Karpas-422 (cell line): ENCODE data around the gene CXCR5. TPM values are rescaled to one million over a fixed set of nuclear protein-coding genes. Genes with fewer than 3 reads are reported as not detected.
A peak's percentile ranks its signal among the peaks of the same experiment; 100 is the strongest.

Experiments used
- DNase-seq: peaks from one replicate; pipeline ENCODE4 v3.0.0-alpha.2; 2015
- H2AFZ ChIP-seq: fragments of 200-600 bp; sonication (generic); 2 replicates; pipeline ENCODE4 v1.6.1; 2014; ENCODE audit warnings: antibody characterized with exemption, low read length, mixed read lengths
- H3K27ac ChIP-seq: fragments of 200-600 bp; sonication (generic); 2 replicates; pipeline ENCODE4 v1.5.1; 2014; ENCODE audit warnings: mild to moderate bottlenecking, low read length, moderate library complexity
- H3K27me3 ChIP-seq: fragments of 200-600 bp; sonication (generic); 2 replicates; pipeline ENCODE4 v1.6.1; 2014; ENCODE audit warnings: low read length, mixed read lengths
- H3K36me3 ChIP-seq: fragments of 200-600 bp; sonication (generic); 2 replicates; pipeline ENCODE4 v1.6.1; 2014; ENCODE audit warnings: low read length, mixed read lengths; ENCODE audit not compliant: insufficient read depth
- H3K4me1 ChIP-seq: fragments of 200-600 bp; sonication (generic); 2 replicates; pipeline ENCODE4 v1.6.1; 2014; ENCODE audit warnings: mild to moderate bottlenecking, low read length, mixed read lengths
- H3K4me2 ChIP-seq: fragments of 200-600 bp; sonication (generic); 2 replicates; pipeline ENCODE4 v1.6.1; 2014; ENCODE audit warnings: low read length, low read depth, mild to moderate bottlenecking; ENCODE audit not compliant: poor library complexity, severe bottlenecking
- H3K4me3 ChIP-seq: fragments of 200-600 bp; sonication (generic); 2 replicates; pipeline ENCODE4 v1.5.1; 2014; ENCODE audit warnings: mild to moderate bottlenecking, antibody characterized with exemption, low read length, mixed read lengths
- H3K79me2 ChIP-seq: fragments of 200-600 bp; sonication (generic); 2 replicates; pipeline ENCODE4 v1.6.1; 2014; ENCODE audit warnings: mild to moderate bottlenecking, low read length, mixed read lengths
- H3K9ac ChIP-seq: fragments of 200-600 bp; sonication (generic); 2 replicates; pipeline ENCODE4 v1.6.0; 2014; ENCODE audit warnings: low read length
- H3K9me2 ChIP-seq: fragments of 200-600 bp; sonication (generic), shearing (Covaris generic); replicated peaks from 2 replicates; pipeline ENCODE4 v1.6.0; 2014; ENCODE audit warnings: mild to moderate bottlenecking, low read length, moderate library complexity; ENCODE audit not compliant: insufficient read depth
- H3K9me3 ChIP-seq: fragments of 300-700, 200-600 bp; sonication (generic); 2 replicates; pipeline ENCODE4 v1.6.1; 2014; ENCODE audit warnings: low read length, mixed read lengths
- H4K20me1 ChIP-seq: fragments of 200-600 bp; sonication (generic); 2 replicates; pipeline ENCODE4 v1.6.1; 2014; ENCODE audit warnings: mild to moderate bottlenecking, antibody characterized with exemption, low read length, low read depth; ENCODE audit not compliant: insufficient read depth
- small RNA-seq: library from RNA; depleted of rRNA; stranded (forward); fragments of <200 nt; gene quantifications from one replicate; pipeline ENCODE3, GENCODE V24; 2014
- total RNA-seq: library from RNA; depleted of rRNA; stranded (reverse); fragments of >200 nt; shearing (Covaris generic); gene quantifications from 2 replicates; pipeline ENCODE4 v1.2.3, GENCODE V29; 2014; ENCODE audit warnings: low replicate concordance; rRNA removed

Gene CXCR5
- total RNA-seq, 1 experiment from 2014 or later, result 0.71 TPM

DNA sequence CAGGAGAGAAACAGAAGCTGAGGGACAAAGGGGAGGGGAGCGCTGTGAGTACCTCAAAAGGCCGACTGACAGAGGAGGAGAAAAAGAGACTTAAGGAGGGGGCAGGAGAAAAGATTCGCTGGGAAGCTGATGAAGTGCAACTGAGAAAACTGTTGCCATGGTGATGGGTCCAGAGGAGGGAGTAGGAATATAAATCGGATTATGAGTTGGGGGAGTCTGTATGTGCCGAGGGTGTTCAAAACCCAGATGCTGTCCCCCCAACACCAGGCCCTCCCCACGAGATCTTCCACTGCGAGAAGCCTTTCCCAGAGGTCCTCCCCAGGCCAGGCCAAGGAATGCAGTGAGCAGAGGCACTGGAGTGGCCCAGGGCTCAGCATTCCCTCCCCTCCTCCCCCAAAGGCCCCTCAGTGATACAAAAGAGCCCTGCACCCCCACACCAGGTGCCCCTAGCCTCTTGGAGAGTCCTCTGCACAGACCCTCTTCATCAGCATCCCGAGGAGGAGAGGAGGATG, 55.8 kb downstream of the CXCR5 start:
- Histone ChIP-seq H3K9me3 (no peaks in the 10 kb centered on the region), H3K4me1 (peaks cover 9% of the 10 kb centered on the region), H3K27ac (no peak overlapping the region), H3K9me2 (no peaks in the 10 kb centered on the region), H2AFZ (no peak overlapping the region), H3K79me2 (no peaks in the 10 kb centered on the region), H3K36me3 (no peaks in the 10 kb centered on the region), H3K9ac (no peak overlapping the region), H3K4me3 (no peak overlapping the region), H4K20me1 (no peaks in the 10 kb centered on the region), H3K27me3 (no peaks in the 10 kb centered on the region), H3K4me2 (no peak overlapping the region)
- no peak for DNase-seq

DNA sequence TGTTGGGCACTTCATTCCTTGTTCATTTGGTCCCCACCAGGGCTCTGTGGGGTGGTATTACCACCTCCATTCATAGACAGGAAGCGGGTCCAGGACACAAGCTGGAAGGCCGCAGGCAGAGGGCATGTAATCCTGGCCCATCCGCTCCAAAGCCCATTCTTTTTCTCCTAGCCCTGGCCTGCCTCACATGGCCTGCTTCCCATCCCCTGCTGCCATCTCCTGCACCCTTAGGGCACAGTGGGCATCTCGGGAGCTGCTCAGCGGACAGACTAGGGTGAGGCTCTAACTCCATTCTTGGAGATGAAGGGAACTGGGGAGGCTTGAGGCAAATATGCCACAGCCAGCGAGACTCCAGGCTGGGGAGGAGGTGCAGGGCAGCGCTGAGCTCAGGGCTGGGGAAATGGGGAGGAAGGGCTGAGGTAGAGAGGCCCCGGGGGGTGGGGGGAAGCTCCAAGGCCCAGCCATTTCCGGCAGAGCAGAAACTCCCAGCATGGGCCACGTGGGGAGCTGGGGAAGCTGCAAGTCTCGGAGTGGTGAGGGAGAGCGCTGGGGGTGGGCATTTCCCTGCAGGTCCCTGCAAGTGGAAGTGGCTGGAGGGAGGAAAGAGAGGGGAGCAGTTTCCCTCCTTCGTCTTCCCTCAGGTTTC, 56.4 kb downstream of the CXCR5 start:
- Histone ChIP-seq H3K4me2 (no peak overlapping the region), H3K9me2 (no peaks in the 10 kb centered on the region), H3K9ac (no peak overlapping the region; the same call in 1 of the 2 replicates), H3K79me2 (no peaks in the 10 kb centered on the region), H3K27ac (no peak overlapping the region), H3K9me3 (no peaks in the 10 kb centered on the region), H3K4me3 (no peak overlapping the region), H4K20me1 (no peaks in the 10 kb centered on the region), H3K4me1 (peaks cover 9% of the 10 kb centered on the region), H3K36me3 (no peaks in the 10 kb centered on the region), H3K27me3 (no peaks in the 10 kb centered on the region), H2AFZ (peak overlapping the region; percentile 30; the same call in 1 of the 2 replicates)
- DNase-seq, result peak; percentile 63

DNA sequence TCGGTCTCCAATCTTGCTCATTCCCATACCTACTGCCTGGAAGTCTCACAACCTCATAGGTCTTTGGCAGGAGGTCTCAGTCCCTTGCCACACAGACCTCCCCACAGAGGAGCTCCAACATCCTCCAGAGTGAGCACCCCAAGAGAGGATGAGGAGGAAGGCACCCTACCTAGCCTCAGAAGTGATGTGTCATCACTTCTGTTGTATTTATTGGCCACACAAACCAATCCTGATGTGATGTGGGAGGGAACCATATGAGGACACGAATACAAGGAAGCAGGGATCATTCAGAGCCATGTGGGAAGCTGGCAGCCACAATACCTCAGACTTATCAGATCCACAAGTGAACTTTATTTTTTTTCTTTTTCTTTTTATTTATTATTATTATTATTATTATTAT, 63.4 kb downstream of the CXCR5 start:
- H4K20me1 ChIP-seq, result no peaks in the 10 kb centered on the region
- no peak overlapping the region for H3K27ac ChIP-seq
- H2AFZ ChIP-seq, result no peak overlapping the region
- H3K79me2 ChIP-seq, result no peaks in the 10 kb centered on the region
- H3K9me2 ChIP-seq, result no peaks in the 10 kb centered on the region
- H3K9ac ChIP-seq, result no peak overlapping the region
- no peak overlapping the region for H3K4me2 ChIP-seq
- H3K27me3 ChIP-seq, result no peaks in the 10 kb centered on the region
- no peaks in the 10 kb centered on the region for H3K36me3 ChIP-seq
- no peaks in the 10 kb centered on the region for H3K4me1 ChIP-seq
- H3K4me3 ChIP-seq, result no peak overlapping the region
- no peak for DNase-seq
- H3K9me3 ChIP-seq, result no peaks in the 10 kb centered on the region

Small RNA genes within 50 kb of the gene (small RNA-seq; reads per million reads assigned to genes)
- gene MIR4492, result not detected
- not detected for gene RF00019
- gene RN7SL688P, result not detected

Other genes with a start within 250 kb of the CXCR5 start
- not detected in 2 replicates for gene TREH, start 204.2 kb upstream of the CXCR5 start, total RNA-seq
- 29.4 and 52.8 TPM in 2 replicates for gene DDX6, start 92.7 kb upstream of the CXCR5 start, total RNA-seq
- 0.18 and 0.56 TPM in 2 replicates for gene BCL9L, start 42.0 kb downstream of the CXCR5 start, total RNA-seq
- gene UPK2, start 72.4 kb downstream of the CXCR5 start, total RNA-seq, result not detected in 2 replicates
- gene FOXR1, start 87.9 kb downstream of the CXCR5 start, total RNA-seq, result not detected in 2 replicates
- gene CENATAC, start 114.2 kb downstream of the CXCR5 start, total RNA-seq, result 14.2 and 25.0 TPM in 2 replicates
- 547 and 607 TPM in 2 replicates for gene RPS25, start 134.5 kb downstream of the CXCR5 start, total RNA-seq
- gene TRAPPC4, start 134.9 kb downstream of the CXCR5 start, total RNA-seq, result 26.3 and 33.0 TPM in 2 replicates
- 4.7 and 7.4 TPM in 2 replicates for gene SLC37A4, start 147.0 kb downstream of the CXCR5 start, total RNA-seq
- gene HYOU1, start 173.3 kb downstream of the CXCR5 start, total RNA-seq, result 27.3 and 32.5 TPM in 2 replicates
- gene VPS11, start 183.9 kb downstream of the CXCR5 start, total RNA-seq, result 19.2 and 25.5 TPM in 2 replicates
- gene HMBS, start 201.0 kb downstream of the CXCR5 start, total RNA-seq, result 7.5 and 12.7 TPM in 2 replicates
- 10.0 and 27.3 TPM in 2 replicates for gene DPAGT1, start 218.0 kb downstream of the CXCR5 start, total RNA-seq
- 10.1 and 11.9 TPM in 2 replicates for gene C2CD2L, start 223.5 kb downstream of the CXCR5 start, total RNA-seq
- gene HINFP, start 237.7 kb downstream of the CXCR5 start, total RNA-seq, result 16.3 and 22.4 TPM in 2 replicates